ENCODE results near the gene TBCE. TPM values are rescaled to one million over a fixed set of nuclear protein-coding genes. Genes with fewer than 3 reads are reported as not detected.

Gene TBCE
- total RNA-seq, 1 experiment from 2014 or later = 41.6 TPM

DNA sequence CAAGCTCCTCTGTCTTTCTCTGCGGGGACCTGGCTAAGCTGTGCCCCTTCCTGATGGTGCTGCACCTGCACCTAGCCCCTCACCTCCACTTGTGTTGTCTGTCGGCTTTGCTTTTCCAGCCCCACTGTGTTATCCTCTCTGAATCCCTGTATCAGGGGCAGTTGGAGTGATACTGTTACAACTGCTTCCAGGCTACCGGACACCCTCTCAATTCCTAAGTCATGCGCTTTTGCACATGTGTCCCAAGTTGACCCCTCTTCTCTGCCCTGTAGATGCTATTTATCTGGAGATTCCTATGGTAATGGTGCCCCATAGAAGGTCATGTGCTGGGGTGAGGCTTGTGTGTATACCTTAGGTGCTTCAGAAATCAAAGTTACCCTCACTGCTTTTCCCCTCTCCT, 58.9 kb downstream of the TBCE start:
- H3K9me3 Mint-ChIP-seq = no peaks in the 10 kb centered on the region
- Histone ChIP-seq H3K9ac (ENCODE audit: extremely low read depth, insufficient read length, low read length) (no peak overlapping the region), H2AFZ (ENCODE audit: low read length) (no peak overlapping the region), H4K91ac (ENCODE audit: insufficient read length, low read depth, low read length) (no peak overlapping the region), H3K79me1 (ENCODE audit: insufficient read depth, low read depth, low read length, poor library complexity, severe bottlenecking) (no peaks in the 10 kb centered on the region), H4K5ac (ENCODE audit: insufficient read length, low read depth, low read length) (no peak overlapping the region), H3K4me2 (ENCODE audit: insufficient read depth, insufficient read length, low read length) (no peak overlapping the region), H3K23me2 (ENCODE audit: insufficient read length, low read depth, low read length, poor library complexity, severe bottlenecking) (no peaks in the 10 kb centered on the region), H3K27me3 (ENCODE audit: insufficient read depth, low read length) (no peaks in the 10 kb centered on the region), H2AK5ac (ENCODE audit: insufficient read length, low read length) (no peak overlapping the region), H3T11ph (ENCODE audit: low read length) (no peak overlapping the region), H3K9me3 (ENCODE audit: control insufficient read depth, low read depth, low read length) (no peaks in the 10 kb centered on the region), H2BK15ac (ENCODE audit: low read depth, low read length) (no peak overlapping the region), H3K56ac (ENCODE audit: insufficient read length, low read depth, low read length) (no peak overlapping the region), H2BK20ac (ENCODE audit: low read depth, low read length, poor library complexity, severe bottlenecking) (no peak overlapping the region), H3K79me2 (ENCODE audit: insufficient read depth, low read length) (no peaks in the 10 kb centered on the region; the same call in 1 of the 2 replicates), H2BK5ac (ENCODE audit: insufficient read length, low read length) (no peak overlapping the region), H4K20me1 (ENCODE audit: control insufficient read depth, insufficient read depth, insufficient read length) (no peaks in the 10 kb centered on the region), H2BK12ac (ENCODE audit: insufficient read length, low read depth, low read length) (no peak overlapping the region), H4K8ac (replicated peaks; ENCODE audit: insufficient read length, low read depth, low read length) (no peak overlapping the region), H3K18ac (ENCODE audit: insufficient read length, low read depth, low read length) (no peak overlapping the region), H2BK120ac (ENCODE audit: low read depth, low read length, poor library complexity, severe bottlenecking) (no peak overlapping the region), H3K4ac (ENCODE audit: low read depth, low read length) (no peak overlapping the region), H3K14ac (ENCODE audit: insufficient read depth, low read length) (no peak overlapping the region), H3K4me1 (ENCODE audit: insufficient read depth, low read length) (no peaks in the 10 kb centered on the region), H3K27ac (ENCODE audit: insufficient read length, low read depth, low read length) (no peak overlapping the region), H3K23ac (ENCODE audit: insufficient read length, low read depth, low read length) (no peak overlapping the region)
- TF ChIP-seq, protein P1, sequence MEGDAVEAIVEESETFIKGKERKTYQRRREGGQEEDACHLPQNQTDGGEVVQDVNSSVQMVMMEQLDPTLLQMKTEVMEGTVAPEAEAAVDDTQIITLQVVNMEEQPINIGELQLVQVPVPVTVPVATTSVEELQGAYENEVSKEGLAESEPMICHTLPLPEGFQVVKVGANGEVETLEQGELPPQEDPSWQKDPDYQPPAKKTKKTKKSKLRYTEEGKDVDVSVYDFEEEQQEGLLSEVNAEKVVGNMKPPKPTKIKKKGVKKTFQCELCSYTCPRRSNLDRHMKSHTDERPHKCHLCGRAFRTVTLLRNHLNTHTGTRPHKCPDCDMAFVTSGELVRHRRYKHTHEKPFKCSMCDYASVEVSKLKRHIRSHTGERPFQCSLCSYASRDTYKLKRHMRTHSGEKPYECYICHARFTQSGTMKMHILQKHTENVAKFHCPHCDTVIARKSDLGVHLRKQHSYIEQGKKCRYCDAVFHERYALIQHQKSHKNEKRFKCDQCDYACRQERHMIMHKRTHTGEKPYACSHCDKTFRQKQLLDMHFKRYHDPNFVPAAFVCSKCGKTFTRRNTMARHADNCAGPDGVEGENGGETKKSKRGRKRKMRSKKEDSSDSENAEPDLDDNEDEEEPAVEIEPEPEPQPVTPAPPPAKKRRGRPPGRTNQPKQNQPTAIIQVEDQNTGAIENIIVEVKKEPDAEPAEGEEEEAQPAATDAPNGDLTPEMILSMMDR (conservative IDR thresholded peaks at IDR 0.05) = no peak
- no CpG with 5 or more reads among the region's 4 CpGs for WGBS (ENCODE audit: extremely low coverage, insufficient read length, low lambda C conversion rate)
- H3K27ac Mint-ChIP-seq = peak overlapping the region in 2 of 3 experiments; percentile 0 to 2; a peak in 1 of 7 replicates
- peaks cover 12% of the 10 kb centered on the region in 2 experiments for H3K4me1 Mint-ChIP-seq
- H3K27me3 Mint-ChIP-seq (ENCODE audit: low read depth) = no peaks in the 10 kb centered on the region
- no peak overlapping the region for H3K4me3 Mint-ChIP-seq
- DNase-seq = no peak
- peaks cover 1 to 14% (median 4%) of the 10 kb centered on the region in 3 experiments; a peak in 6 of 7 replicates for H3K36me3 Mint-ChIP-seq (ENCODE audit: insufficient read depth in 1 of 3, low read depth in 3 of 3)
